GM19043 (cell line): ENCODE measurements around the gene ACE2.

Source experiments
- ATAC-seq: cut with Tn5 transposase; IDR thresholded peaks from one replicate; pipeline ENCODE4 v1.9.1; 2021; ENCODE audit warnings: low read depth; ENCODE audit not compliant: unreplicated experiment

Gene ACE2

DNA sequence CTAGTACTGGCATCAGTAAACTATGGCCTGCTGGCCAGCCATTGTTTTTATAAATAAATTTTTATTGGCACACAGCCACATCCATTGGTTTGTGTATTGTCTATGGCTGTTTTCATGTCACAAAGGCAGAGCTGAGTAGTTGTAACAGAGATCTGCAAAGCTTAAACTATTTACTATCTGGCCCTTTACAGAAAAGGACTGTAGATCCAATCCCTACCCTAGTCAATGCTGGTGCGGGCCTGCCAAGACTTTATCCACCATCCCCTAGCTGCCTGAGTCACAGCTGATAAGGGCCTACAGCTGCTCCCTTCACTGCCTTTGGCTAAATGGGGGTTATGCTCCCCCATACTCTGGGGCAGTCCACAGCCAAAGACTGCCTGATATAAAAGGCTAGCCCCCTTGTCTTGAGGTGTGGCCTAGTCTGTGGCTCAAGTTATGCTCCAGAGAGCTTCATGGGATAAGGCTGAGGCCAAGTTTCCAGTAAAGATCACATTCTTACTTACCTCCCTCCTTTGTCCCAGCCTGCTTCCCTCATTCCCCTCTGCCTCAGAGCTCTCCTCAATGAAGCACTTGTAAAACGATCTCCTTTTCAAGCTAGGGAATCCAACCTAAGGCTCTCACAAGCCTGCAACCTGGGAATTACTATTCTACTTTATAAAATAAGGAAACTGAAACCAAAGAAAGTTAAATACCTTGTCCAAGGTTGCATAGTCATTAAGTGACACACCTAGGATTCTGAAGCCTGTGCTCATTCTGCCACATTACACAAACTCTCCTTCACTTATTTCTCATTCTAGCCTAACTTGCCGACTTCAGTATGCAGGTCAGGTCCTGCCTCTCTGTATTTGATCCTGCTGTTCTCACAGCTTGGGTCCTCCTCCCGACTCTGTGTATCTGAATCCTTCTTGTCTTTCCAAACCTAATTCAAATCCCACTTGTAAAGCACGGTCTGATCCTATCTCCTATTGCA, 20.7 kb downstream of the ACE2 start:
- ATAC-seq = no peak

DNA sequence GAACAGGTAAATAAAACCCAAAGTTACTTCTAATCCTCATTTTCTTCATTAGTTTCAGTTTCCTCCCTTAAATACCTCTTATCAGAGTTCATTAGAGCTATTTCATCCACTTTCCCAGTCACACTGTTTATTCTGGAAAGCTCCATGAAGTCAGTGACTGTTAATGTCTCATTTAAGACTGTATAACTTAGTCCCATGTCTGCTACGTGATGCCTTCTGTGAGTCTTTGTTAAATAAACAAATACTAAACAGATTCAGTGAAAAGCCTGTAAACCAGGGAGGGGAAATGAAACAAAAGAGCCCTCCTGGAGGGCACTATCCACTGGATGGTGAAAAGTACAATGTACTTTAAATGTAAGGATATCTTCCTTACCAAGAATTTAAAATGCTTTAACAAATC, 24.7 kb downstream of the ACE2 start:
- ATAC-seq = no peak

DNA sequence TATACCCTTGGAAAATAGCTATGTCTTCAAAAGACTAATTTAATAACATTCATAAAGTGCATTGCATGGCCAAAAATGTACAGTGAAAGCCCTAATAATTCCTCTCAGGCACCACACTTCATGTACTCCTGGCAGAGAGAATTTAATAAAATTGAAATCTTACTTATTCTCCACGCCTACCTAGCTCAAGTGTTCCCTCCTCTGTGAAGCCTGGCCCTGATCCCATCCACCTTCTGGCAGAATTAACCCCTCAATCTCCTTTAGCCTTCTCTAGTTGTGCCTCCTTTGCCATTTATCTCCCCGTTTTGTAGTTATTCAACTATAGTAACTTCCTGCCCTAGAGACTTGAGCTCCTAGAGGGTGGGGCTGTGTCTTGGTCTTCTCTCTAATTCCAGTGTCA, 26.7 kb downstream of the ACE2 start:
- ATAC-seq = no peak

DNA sequence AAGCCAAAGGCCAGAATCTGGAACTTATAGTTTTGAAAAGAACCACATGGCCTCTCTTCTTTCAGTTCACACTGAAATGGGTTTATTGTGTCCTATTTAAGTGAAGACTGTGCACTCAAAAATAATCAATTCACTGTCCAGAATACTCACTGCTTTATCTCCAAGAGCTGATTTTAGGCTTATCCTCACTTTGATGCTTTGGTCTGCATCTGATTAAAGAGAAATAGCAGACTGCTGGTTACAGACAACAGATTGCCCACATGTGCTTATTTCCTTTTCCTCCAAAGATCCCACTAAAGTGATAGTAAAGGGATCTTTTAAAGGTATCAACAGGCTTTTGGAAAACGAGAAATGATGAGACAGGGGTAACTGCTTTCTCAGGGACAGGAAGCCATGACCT, 30.6 kb downstream of the ACE2 start:
- no peak for ATAC-seq

DNA sequence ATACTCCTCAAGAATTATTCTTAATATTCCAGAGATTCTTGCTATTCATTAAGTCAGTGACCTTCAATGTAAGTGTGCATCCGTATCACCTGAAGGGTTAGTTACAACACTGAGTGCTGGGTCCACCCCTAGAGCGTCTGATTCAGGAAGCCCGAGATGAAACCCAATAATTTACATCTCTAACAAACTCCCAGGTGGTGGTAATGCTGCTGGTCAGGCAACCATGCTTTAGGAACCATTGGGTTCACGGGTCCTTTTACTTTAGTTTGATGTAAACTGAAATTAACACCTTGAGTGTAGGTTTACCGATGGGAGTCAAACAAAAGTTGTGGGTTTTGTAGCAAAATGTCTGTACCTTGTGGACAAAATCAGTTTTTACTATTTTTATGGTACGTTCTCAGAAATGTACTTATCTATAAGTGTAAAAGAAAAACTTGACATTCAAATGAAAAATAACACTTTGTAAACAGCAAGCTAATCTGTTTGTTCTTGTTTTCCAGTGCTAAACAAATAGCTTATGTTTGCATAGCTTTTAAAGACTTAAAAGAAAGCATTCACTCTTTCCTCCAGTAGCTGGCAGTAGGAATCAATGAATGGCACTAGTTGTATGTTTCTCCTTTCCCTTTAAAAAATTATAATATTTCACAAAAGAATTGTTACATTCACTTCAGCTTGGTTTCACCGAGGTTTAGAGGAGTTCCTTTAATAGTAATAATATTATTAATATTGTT, 32.7 kb downstream of the ACE2 start:
- no peak for ATAC-seq

DNA sequence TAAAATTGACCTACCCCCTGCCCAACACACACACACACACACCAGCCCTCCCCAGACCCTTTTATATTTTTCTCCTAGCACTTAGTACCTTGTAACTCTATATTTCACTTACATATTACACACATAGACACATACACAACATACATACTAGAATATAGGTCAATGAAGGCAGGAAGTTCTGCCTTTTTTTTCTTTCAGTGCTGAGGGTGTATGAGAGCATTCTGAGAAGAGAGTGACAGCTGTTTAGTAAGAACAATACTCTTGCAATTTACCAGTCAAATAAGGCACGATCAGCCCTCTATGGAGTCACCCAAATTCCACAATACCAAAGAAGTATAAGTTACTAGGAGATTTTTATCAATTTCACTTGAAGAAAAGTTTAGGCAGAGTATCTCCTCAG, 33.5 kb downstream of the ACE2 start:
- ATAC-seq = no peak

DNA sequence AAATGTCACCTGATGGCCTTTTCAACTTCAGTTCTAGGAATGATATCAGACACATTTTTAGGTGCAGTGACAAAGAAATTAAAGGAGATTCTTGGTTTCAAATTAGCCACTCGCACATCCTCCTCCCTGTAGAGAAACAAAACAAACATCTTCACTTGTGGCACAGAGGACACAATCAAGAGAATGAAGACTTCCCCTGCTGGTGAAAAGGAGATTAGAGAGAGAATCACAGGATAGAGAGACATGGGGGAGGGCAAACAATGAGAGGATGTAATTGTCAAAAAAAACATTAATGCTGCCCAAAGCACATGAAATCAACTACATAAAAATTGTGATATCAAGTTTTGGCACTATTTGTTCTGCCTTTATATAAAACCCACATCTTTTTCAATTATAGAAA, 34.5 kb downstream of the ACE2 start:
- ATAC-seq = no peak

DNA sequence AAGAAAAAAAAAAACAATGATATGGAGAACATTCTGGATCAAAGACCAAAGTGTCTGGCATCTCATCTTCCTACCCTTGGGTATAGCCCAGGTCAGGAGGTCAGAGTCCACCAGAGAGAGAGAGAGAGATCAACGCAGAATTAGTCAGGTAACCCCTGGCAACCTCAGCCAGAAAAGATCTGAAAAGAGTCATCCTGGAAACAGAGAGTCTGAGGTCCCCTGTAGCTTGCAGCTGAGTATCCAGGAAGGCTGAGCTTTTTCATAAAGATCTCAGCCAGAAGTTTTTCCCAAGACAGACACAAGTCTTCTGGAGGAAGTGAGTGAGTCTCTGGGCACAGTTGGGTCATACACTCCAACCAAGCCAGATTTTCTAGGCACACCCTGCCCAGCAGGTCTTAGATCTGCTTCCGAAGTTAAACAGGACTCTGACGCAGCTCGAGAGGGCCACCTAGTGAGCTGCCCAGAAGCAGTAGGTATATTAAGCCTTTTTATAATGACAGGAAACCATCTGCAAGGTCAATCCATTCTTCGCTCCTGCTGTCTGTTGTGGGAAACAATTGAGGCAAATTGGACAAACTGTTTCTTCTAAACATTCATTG, 35.7 kb downstream of the ACE2 start:
- ATAC-seq = no peak

DNA sequence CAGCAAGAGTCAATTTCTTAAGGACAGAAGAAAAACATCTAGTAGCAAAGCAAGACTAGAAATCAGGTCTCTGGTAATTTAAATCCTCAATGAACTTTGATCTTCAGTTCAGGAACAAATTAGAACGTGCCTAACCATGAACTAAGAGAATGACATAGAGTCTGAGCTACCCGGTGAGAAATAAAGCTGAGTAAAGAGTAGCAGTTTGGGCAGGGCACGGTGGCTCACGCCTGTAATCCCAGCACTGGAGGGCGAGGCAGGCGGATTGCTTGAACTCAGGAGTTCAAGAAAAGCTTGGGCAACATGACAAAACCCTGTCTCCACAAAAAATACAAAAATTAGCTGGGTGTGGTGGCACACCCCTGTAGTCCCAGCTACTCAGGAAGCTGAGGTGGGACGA, 37.7 kb downstream of the ACE2 start:
- ATAC-seq = no peak

DNA sequence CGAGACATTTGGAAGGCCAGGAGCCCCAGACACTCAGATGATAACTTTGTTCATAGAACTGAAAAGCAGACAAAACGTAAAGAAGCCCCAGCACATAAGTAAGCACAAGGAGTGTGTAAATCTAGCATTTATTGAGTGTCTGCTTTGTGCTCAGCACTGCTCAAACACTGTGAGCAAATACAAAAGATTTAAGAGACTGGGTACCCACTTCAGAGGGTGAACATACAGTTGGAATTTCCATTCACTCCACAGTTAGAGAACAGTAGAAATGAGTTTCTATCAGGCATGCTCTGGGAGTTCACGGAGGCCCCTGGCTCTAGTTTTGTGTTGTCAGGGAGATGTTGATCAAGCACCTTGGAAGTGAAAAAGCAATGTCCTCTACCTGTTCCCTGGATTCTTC, 39.8 kb downstream of the ACE2 start:
- ATAC-seq = no peak

DNA sequence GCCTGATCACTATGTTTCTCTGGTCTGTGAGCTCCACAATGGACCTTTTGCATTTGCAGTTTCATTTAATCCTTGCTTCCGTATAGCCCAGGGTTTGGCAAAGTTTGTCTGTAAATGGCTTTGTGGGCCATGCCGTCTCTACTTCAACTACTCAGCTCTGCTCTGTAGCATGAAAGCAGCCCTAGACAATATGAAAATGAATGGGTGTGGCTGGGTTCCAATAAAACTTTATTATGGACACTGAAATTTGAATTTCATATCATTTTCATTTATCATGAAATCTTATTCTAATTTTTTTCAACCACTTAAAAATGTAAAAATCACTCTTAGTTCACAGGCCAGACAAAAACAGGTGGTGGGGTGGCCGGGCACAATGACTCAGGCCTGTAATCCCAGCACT, 41.5 kb downstream of the ACE2 start:
- no peak for ATAC-seq

DNA sequence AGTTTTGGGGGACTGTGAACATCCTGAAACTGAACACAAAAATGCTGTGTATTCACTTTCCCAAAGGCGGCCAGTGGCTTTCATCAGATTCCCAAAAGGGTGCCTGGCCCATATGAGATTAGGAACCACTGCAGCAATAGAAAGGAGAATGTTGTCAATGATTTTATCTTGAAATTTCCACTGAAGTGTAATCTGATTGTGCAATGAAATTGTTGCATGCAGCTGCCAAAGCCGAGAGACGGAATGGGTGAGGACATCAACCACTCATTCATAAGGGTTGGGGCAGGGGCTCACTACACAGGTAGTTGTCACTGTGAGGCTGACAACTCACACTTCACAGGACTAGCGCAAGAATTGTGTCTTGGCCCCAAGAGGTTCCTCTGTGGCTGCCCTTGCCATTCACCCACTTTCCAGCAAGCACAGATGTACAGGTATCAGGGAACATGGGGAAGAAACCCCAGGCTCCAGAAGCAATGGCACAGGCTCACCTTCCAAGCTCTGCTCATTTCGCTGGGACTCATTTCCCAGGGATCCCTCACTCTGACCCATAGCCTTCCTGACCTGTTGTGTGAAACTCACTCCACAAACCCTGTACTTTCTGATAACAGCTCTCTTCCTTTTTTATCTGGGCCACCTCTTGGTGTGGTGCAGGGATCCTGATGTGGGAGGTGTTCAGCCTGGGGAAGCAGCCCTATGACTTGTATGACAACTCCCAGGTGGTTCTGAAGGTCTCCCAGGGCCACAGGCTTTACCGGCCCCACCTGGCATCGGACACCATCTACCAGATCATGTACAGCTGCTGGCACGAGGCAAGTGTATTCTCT, 51.4 kb downstream of the ACE2 start:
- no peak for ATAC-seq

DNA sequence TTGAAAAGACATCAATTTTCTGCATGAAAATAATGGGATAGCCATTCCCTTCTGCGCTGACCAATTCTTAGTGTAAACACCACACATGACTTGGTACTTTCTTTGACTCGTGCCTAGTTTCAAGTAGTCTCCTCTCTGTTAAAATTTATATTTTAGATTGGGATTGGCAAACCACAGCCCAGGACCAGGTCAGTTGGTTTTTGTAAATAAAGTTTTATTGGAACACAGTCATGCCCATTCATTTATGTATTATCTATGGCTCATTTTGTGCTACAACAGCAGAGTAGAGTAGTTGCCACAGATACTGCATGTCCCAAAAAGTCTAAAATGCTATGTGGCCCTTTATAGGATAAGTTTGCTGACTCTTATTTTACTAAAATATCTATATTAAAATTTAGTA, 53.4 kb downstream of the ACE2 start:
- no peak for ATAC-seq

DNA sequence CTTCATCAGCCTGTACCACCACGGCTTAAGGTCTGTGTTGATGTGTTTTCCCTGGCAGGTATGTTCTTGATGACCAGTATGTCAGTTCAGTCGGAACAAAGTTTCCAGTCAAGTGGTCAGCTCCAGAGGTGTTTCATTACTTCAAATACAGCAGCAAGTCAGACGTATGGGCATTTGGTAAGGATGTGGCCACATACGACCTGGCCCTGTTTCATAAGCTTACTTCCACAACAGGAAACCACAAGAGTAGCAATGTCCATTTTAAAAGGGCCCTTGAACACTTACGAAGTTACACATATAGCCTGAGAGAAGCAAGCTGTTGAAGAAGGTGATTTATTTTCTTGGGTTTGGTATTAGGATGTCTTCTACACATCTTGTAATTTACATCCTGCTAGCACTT, 54.0 kb downstream of the ACE2 start:
- no peak for ATAC-seq

DNA sequence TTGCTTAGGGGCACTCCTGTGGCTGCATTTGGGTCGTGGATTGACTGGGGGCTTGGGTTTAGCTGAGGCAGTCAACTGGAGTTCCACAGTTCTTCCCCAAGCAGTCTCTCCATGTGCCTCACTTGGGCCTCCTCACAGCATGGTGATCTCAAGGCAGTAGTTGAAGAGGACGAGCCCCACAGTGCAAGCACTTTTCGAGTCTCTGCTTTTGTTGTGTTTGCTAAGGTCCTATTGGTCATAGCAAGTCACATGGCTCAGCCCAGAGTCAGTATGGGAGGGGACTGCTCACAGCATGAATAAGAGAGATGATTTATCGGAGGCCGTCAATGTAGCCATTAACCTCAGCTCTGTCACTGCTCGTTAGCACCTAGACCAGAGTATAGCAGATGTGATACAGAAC, 70.4 kb downstream of the ACE2 start:
- ATAC-seq = no peak

DNA sequence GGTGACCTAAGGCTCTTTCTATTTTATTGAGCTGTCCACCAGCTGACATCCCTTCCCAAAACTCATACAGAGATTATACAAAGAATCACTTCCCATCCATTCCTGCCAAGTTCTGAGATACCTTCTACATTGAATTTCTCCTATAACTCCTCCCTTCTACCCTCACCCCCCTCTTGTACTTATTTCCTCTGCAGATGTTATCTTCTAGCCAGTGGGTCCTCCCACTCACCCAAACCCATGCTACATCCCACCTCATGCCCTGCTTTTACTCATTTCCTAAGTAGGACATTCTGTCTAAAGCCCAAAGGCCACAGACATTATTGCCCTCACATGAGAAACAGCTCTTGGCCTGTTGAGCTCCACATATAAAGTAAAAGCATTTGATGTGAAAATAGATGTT, 71.6 kb downstream of the ACE2 start:
- ATAC-seq = no peak

DNA sequence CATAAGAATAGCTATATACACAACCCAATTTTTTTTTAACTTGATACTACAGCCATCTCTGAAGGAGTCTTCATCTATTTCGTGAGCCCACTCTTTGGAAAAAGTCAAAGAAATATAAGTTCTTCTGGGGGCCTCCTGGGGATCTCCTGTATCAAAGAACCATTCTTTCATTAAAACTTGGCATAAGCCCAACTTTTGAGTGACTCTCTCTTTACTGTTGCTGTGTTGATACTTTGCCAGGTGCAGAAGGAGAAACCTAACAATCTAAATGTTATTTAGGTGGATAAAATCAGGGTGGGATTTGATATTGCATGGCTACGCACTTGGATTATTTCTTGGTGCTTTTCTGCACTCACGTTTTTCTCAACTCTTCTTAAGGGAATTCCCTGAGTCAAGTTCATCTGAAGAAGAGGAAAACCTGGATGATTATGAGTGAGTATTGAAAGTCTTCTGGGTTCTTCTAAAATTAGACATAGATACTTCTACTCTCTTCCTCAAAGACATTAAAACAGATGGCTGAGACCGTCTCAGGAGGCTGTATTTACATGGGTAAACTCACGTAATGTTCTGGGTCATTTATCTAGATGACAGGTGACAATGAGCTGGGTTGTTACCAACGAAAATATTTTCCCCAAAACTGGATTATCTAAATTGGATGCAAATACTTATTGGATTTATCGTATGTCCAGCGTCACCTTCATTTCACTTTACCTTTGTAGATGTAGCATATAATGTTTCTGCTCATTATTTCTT, 74.9 kb downstream of the ACE2 start:
- no peak for ATAC-seq

DNA sequence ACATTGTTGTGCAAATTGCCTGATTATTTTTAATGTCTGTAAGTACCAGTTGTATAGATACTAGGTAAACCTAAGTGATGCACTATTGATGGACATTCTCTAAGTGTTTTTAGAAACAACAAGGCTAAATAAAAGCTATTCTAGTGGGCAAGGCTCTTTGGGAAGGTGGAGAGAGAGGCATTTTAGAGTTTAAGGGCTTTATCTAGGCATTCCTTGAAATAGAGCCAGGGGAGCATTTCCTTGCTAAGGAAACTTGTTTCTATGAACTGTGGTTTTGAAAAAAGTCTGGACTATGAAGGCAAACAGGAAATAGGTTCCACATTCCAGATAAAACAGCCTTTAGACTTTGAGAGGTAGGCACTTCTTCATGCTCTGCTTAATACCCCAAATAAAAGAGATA, 76.3 kb downstream of the ACE2 start:
- no peak for ATAC-seq

DNA sequence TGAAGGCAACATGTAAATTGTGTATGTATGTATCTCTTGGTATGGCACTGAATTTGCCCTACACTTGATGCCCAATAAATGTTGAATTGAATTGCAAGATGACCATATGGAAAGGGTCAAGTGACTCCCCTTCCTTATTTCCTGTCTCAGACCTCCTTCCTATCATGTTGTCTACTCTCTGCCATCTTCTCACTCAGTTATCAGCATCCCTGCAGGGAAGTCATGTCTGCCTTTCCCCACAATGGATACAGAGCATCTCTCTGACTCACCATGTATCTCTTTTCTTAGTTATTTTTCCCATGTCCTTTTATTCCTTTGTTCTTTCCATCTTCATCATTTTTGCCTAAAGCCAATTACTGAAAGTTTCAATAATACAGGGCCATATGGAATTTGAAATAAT, 77.7 kb downstream of the ACE2 start:
- no peak for ATAC-seq

DNA sequence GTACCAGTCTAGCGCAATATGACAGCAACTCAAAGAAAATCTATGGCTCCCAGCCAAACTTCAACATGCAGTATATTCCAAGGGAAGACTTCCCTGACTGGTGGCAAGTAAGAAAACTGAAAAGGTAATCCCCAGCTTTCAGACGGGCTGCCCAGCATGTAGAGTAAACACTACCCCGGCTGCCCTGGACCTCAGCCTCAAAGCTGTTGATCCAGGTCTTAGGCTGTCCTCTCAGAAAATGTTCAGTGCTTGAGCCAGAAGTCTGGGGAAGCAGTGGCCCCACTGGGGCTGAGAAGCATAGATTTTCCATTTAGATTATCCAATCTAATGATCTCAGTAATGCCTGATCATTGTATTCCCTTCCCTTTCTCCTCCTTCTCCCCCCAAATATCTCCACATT, 78.3 kb downstream of the ACE2 start:
- no peak for ATAC-seq
